NB4 (cell line): ENCODE data around the gene GREB1L.
"Not testable (repeated sequence)": the region's sequence is repeated elsewhere in the genome, so short reads cannot be mapped to it uniquely, and the experiment has no call there.

Source experiments
- CTCF ChIP-seq: IDR thresholded peaks from one replicate; pipeline ENCODE4 v1.5.1; 2012; ENCODE audit warnings: low read depth, low read length
- MAX ChIP-seq: IDR thresholded peaks from 2 replicates; pipeline ENCODE4 v1.6.1; 2011; ENCODE audit warnings: low read depth, low read length
- MYC ChIP-seq: IDR thresholded peaks from 2 replicates; pipeline ENCODE4 v1.6.1; 2011; ENCODE audit warnings: low read depth, low read length
- POLR2A ChIP-seq: IDR thresholded peaks from 2 replicates; pipeline ENCODE4 v1.6.1; 2011; ENCODE audit warnings: mild to moderate bottlenecking; ENCODE audit not compliant: insufficient read length; ENCODE audit errors: extremely low read depth

- not testable (repeated sequence) for TF ChIP-seq CTCF, POLR2A, MAX, MYC
Measured at GRCh38 chr18:21315126-21315525, 73.1 kb downstream of the GREB1L start.
